Measurements from ENCODE around the gene TMEM19.

The TMEM19 gene

GRCh38 chr12:71721783-71722505 lies 36.1 kb downstream of the TMEM19 start:
- DNase-seq, result no peak

- peak; percentile 26 for DNase-seq
Measured at GRCh38 chr12:71725011-71725410, 39.1 kb downstream of the TMEM19 start.

- DNase-seq, result no peak
Measured at GRCh38 chr12:71726548-71726947, 40.7 kb downstream of the TMEM19 start.

GRCh38 chr12:71727958-71728357 lies 42.1 kb downstream of the TMEM19 start:
- DNase-seq, result no peak

- peak; percentile 60 for DNase-seq
Measured at GRCh38 chr12:71730936-71731335, 45.1 kb downstream of the TMEM19 start.

GRCh38 chr12:71731439-71732356 lies 45.8 kb downstream of the TMEM19 start:
- peak; percentile 90 for DNase-seq

DNA sequence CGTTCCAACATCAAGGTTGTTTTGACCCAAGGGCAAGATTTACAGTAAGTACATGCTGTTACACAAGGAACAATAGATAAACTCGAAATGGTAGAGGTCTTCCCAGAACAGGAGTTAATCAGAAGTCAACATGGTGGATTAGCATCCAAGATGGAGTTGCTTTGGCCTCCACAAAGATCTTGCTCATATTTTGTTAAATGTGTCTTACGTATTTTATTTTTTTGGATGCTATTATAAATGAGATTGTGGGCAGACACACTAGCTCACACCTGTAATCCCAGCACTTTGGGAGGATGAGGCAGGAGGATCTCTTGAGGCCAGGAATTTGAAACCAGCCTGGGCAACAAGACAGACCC lies 46.5 kb downstream of the TMEM19 start:
- DNase-seq, result no peak

DNA sequence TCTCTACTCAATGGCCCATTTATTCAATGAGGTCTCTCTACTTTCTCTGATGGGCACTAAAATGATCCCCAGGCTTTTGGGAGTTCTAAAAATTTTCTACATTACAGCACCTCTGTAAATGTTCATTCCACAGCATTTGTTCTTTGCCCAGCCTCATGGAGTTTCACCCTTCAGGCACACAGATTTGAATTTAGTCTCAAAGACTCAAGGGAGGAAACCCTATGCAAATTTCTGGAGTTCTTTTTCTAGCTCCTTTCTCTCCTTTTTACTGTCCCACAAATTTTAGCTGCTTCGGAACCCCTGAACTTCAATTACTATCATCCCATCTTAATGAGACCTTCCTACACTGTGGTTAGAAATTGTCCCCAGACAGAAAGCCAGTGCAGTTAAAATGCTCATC lies 51.3 kb downstream of the TMEM19 start:
- DNase-seq, result no peak

DNA sequence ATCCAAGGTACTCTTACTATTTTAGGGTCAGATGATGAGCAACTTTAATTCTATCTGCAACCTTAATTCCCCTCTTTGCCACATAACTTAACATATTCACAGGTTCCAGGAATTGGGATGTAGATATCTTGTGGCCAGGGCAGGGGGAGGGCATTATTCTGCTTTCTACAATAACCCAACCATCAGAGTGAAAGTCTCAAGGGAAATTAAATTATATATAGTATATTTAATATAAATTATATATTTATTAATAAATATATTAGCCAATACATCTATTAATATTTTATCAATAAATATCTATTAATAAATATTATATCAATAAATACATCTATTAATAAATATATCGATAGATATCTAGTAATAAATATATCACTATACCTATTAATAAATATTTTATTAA lies 57.1 kb downstream of the TMEM19 start:
- DNase-seq, result no peak

DNA sequence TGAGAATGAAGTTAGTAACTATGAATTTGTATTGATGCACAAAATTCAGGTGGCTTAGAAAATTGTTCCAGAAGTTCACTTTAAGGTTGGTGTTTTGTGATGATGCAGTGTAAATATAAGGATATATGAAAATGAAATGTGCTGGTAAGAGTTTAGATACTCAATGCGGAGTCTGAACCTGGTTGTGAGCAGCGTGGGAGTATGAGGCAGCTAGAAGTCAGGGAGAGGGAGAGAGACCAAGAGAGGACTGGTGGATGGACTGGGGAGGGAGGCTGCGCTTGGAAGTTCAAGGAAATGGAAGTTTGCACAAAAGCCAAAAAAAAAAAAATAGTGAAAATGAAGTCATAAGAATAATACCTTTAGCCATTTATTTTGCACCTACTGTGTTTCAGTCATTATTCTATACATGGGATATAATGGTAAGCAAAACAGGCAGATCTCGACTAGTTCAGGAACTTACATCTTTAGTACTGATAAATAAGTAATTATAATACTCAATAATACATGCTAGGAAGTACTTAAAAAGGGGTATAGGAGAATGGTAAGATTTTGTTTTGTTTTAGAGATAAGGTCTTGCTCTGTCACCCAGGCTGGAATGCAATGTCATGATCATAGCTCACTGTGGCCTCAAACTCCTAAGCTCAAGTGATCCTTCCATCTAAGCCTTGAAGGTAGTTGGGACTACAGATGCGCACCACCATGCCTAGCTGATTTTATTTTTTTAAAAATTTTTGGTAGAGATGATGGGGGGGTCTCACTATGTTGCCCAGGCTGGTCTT lies 58.8 kb downstream of the TMEM19 start:
- DNase-seq, result no peak

DNA sequence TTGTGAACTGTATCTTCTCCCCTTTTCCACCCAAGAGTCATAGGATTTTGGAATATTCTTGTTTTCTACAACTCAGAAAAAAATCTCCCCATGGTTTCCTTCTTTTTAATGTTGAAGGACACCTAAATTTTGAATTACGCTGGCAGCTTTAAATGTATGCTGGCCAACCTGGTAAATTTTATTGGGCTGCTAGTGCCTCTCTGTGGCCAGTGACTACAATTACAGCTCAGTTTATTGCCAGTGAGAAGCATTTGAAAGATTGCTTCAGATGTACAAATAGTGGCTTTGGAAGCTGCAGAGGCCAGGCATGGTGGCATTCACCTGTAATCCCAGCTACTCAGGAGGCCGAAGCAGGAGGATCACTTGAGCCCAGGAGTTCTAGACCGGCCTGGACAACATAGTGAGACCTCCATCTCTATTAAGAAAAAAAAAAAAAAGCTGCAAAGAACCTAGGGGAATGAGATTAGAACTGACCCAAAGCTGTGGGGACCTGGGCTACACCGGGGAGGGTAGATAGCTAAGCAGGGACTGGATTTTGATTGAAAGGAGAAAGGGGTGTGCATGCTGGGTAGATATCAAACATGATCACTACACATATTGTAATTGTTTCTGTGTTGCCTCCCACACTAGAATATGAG lies 61.2 kb downstream of the TMEM19 start:
- peak; percentile 66 for DNase-seq

- DNase-seq, result no peak
Measured at GRCh38 chr12:71748081-71748850, 62.4 kb downstream of the TMEM19 start.

GRCh38 chr12:71749666-71750065 lies 63.8 kb downstream of the TMEM19 start:
- DNase-seq, result no peak

GRCh38 chr12:71752891-71753290 lies 67.0 kb downstream of the TMEM19 start:
- DNase-seq, result no peak
